ENCODE measurements around the gene SPAG9. TPM values are rescaled to one million over a fixed set of nuclear protein-coding genes. Genes with fewer than 3 reads are reported as not detected.

SPAG9 gene
- total and polyA plus RNA-seq, 2 of the 8 experiments (the other 6 are each of a cell fraction or from before 2014, with no cell fraction given): 9.8 to 63.8 TPM

- Histone ChIP-seq H3K27me3 (replicated peaks in 1 of 4; ENCODE audit: control insufficient read depth in 3 of 4, extremely low read depth in 1 of 4, insufficient read depth in 3 of 4, low read length in 3 of 4) (no peaks in the 10 kb centered on the region), H4K20me1 (replicated peaks in 1 of 2; ENCODE audit: control insufficient read depth in 1 of 2, insufficient read depth in 2 of 2, low read length in 2 of 2) (no peaks in the 10 kb centered on the region), H2BK20ac (ENCODE audit: low read length) (no peak overlapping the region), H3K56ac (replicated peaks; ENCODE audit: insufficient read length, low read depth, low read length) (no peak overlapping the region), H2AFZ (ENCODE audit: low read length) (no peak overlapping the region), H3K4me2 (ENCODE audit: insufficient read depth in 1 of 2, low read depth in 2 of 2, low read length in 2 of 2) (no peak overlapping the region), H3K4me1 (replicated peaks in 1 of 4; ENCODE audit: control insufficient read depth in 3 of 4, insufficient read depth in 4 of 4, low read length in 3 of 4) (no peaks in the 10 kb centered on the region), H4K8ac (ENCODE audit: extremely low read depth, insufficient read depth, low read length) (no peak overlapping the region), H4K5ac (ENCODE audit: insufficient read length, low read depth, low read length) (no peak overlapping the region), H3K79me1 (ENCODE audit: low read depth, low read length) (no peaks in the 10 kb centered on the region), H2BK120ac (replicated peaks; ENCODE audit: low read depth, low read length) (no peak overlapping the region), H3K79me2 (ENCODE audit: control insufficient read depth in 1 of 2, insufficient read depth in 2 of 2, low read length in 2 of 2) (no peaks in the 10 kb centered on the region), H3K18ac (ENCODE audit: extremely low read depth, low read length) (no peak overlapping the region), H3K9ac (replicated peaks in 1 of 4; ENCODE audit: extremely low read depth in 1 of 4, low read depth in 3 of 4, low read length in 3 of 4) (no peak overlapping the region), H3K27ac (ENCODE audit: low read depth, low read length) (no peak overlapping the region), H3K4me3 (ENCODE audit: extremely low read depth in 1 of 4, insufficient read depth in 2 of 4, low read depth in 3 of 4, low read length in 4 of 4) (no peak overlapping the region), H3K23me2 (ENCODE audit: low read depth, low read length) (no peaks in the 10 kb centered on the region), H3K36me3 (ENCODE audit: control insufficient read depth in 2 of 4, insufficient read depth in 4 of 4, low read length in 3 of 4) (peaks cover 2 to 18% (median 8%) of the 10 kb centered on the region in 4 experiments; a peak in 5 of 8 replicates), H2AK5ac (ENCODE audit: low read depth, low read length) (no peak overlapping the region), H3K4ac (replicated peaks; ENCODE audit: insufficient read length, low read depth, low read length) (no peak overlapping the region), H4K91ac (replicated peaks; ENCODE audit: insufficient read length, low read length) (no peak overlapping the region), H3K23ac (ENCODE audit: insufficient read length) (no peak overlapping the region), H2BK5ac (ENCODE audit: low read depth, low read length) (no peak overlapping the region), H3K9me3 (ENCODE audit: insufficient read depth in 2 of 2, low read depth in 1 of 2, low read length in 1 of 2) (no peaks in the 10 kb centered on the region), H2BK12ac (ENCODE audit: low read depth, low read length) (no peak overlapping the region), H2BK15ac (ENCODE audit: low read length) (no peak overlapping the region), H3K14ac (ENCODE audit: insufficient read length) (no peak overlapping the region)
- POLR2A ChIA-PET (ENCODE audit: partially characterized antibody): no interaction called here
- 67% methylated on average over 1 of the region's 1 CpG; no CpG with 5 or more reads in 1 of the 2 experiments for WGBS, 2 experiments (ENCODE audit: extremely low coverage in 1 of 2, insufficient coverage in 1 of 2, insufficient read length in 1 of 2, insufficient replicate concordance in 2 of 2, low coverage in 1 of 2, low lambda C conversion rate in 2 of 2, missing lambda C conversion rate in 1 of 2)
- CTCF ChIA-PET (ENCODE audit: partially characterized antibody): interaction anchor here (0.9 to 3.2 kb wide), 8 partner anchors 10 to 232 kb away, joined by 3 to 23 read pairs (median 5); no protein-coding TSS in a partner anchor
- DNase-seq (ENCODE audit: low read depth in 1 of 2, low spot score in 2 of 2) (no peak), FAIRE-seq (no peak)
- TF ChIP-seq GTF2F1 (IDR thresholded peaks at IDR 0.05; ENCODE audit: borderline replicate concordance, low read depth, low read length) (no peak), JUND (IDR thresholded peaks at IDR 0.05; ENCODE audit: low read length) (no peak), SUZ12 (IDR thresholded peaks at IDR 0.05; ENCODE audit: low read length) (no peak), CBX5 (IDR thresholded peaks at IDR 0.05; ENCODE audit: low read depth, low read length) (no peak), EZH2 (IDR thresholded peaks at IDR 0.05; ENCODE audit: low read depth, low read length, severe bottlenecking) (no peak), CHD2 (IDR thresholded peaks at IDR 0.05; ENCODE audit: low read length) (no peak), TAF1 (IDR thresholded peaks at IDR 0.05; ENCODE audit: low read depth, low read length) (no peak), CREB1 (IDR thresholded peaks at IDR 0.05) (no peak), E2F6 (IDR thresholded peaks at IDR 0.05) (no peak), SIX5 (IDR thresholded peaks at IDR 0.05; ENCODE audit: low read depth, low read length) (no peak)
Observed at GRCh38 chr17:51015145-51015558, 105.5 kb downstream of the SPAG9 start.

Measured in H1 (cell line).